H9 (cell line): ENCODE measurements around the gene CDYL. TPM values are rescaled to one million over a fixed set of nuclear protein-coding genes. Genes with fewer than 3 reads are reported as not detected.
A peak's percentile ranks its signal among the peaks of the same experiment; 100 is the strongest.

Experiments
- DNase-seq: peaks from one replicate; pipeline ENCODE4 v3.0.0-alpha.2; 2017
- H2AFZ ChIP-seq: one replicate; pipeline ENCODE4 v1.6.1; 2013; ENCODE audit warnings: mild to moderate bottlenecking, low read length, control low read depth, moderate library complexity
- H2AK5ac ChIP-seq: 2 replicates; pipeline ENCODE4 v1.6.1; 2013; ENCODE audit warnings: low read length, control low read depth, mixed read lengths; ENCODE audit not compliant: insufficient read length
- H2BK120ac ChIP-seq: one replicate; pipeline ENCODE4 v1.6.1; 2013; ENCODE audit warnings: low read depth, mild to moderate bottlenecking, low read length, control low read depth, inconsistent platforms; ENCODE audit not compliant: poor library complexity, severe bottlenecking
- H2BK12ac ChIP-seq: 2 replicates; pipeline ENCODE4 v1.6.1; 2013; ENCODE audit warnings: low read length, control low read depth, mixed read lengths, low read depth; ENCODE audit not compliant: insufficient read length
- H2BK15ac ChIP-seq: 2 replicates; pipeline ENCODE4 v1.6.1; 2013; ENCODE audit warnings: low read depth, low read length, control low read depth
- H2BK20ac ChIP-seq: one replicate; pipeline ENCODE4 v1.6.1; 2013; ENCODE audit warnings: low read depth, mild to moderate bottlenecking, low read length, control low read depth, inconsistent platforms; ENCODE audit not compliant: poor library complexity, severe bottlenecking
- H2BK5ac ChIP-seq: 2 replicates; pipeline ENCODE4 v1.6.1; 2013; ENCODE audit warnings: low read length, control low read depth, mixed read lengths; ENCODE audit not compliant: insufficient read length
- H3K14ac ChIP-seq: 2 replicates; pipeline ENCODE4 v1.6.1; 2013; ENCODE audit warnings: low read length, control low read depth; ENCODE audit not compliant: insufficient read depth
- H3K18ac ChIP-seq: 2 replicates; pipeline ENCODE4 v1.6.1; 2013; ENCODE audit warnings: low read depth, mild to moderate bottlenecking, mixed read lengths, low read length, control low read depth; ENCODE audit not compliant: insufficient read length
- H3K23ac ChIP-seq: 2 replicates; pipeline ENCODE4 v1.6.1; 2013; ENCODE audit warnings: low read length, control low read depth, mixed read lengths, low read depth; ENCODE audit not compliant: insufficient read length
- H3K23me2 ChIP-seq: 2 replicates; pipeline ENCODE4 v1.6.1; 2013; ENCODE audit warnings: low read depth, mild to moderate bottlenecking, mixed read lengths, low read length, control low read depth; ENCODE audit not compliant: insufficient read length, poor library complexity, severe bottlenecking
- H3K27ac ChIP-seq: 2 replicates; pipeline ENCODE4 v1.5.1; 2013; ENCODE audit warnings: low read length, control low read depth, mixed read lengths, low read depth; ENCODE audit not compliant: insufficient read length
- H3K27me3 ChIP-seq: 2 replicates; pipeline ENCODE4 v1.6.1; 2013; ENCODE audit warnings: low read length, control low read depth, inconsistent platforms; ENCODE audit not compliant: insufficient read depth
- H3K4ac ChIP-seq: 2 replicates; pipeline ENCODE4 v1.6.1; 2013; ENCODE audit warnings: low read depth, mild to moderate bottlenecking, control low read depth, inconsistent platforms, low read length, moderate library complexity
- H3K4me1 ChIP-seq: 2 replicates; pipeline ENCODE4 v1.6.1; 2013; ENCODE audit warnings: low read length, control low read depth, inconsistent platforms; ENCODE audit not compliant: insufficient read depth
- H3K4me2 ChIP-seq: 2 replicates; pipeline ENCODE4 v1.6.1; 2013; ENCODE audit warnings: low read length, control low read depth, mixed read lengths; ENCODE audit not compliant: insufficient read length, insufficient read depth
- H3K56ac ChIP-seq: 2 replicates; pipeline ENCODE4 v1.6.1; 2013; ENCODE audit warnings: low read depth, mild to moderate bottlenecking, mixed read lengths, low read length, control low read depth; ENCODE audit not compliant: insufficient read length
- H3K79me1 ChIP-seq: 2 replicates; pipeline ENCODE4 v1.6.1; 2013; ENCODE audit warnings: low read depth, mild to moderate bottlenecking, moderate library complexity, low read length, control low read depth, inconsistent platforms; ENCODE audit not compliant: insufficient read depth, poor library complexity, severe bottlenecking
- H3K79me2 ChIP-seq: 2 replicates; pipeline ENCODE4 v1.6.1; 2013; ENCODE audit warnings: low read length, control low read depth, inconsistent platforms; ENCODE audit not compliant: insufficient read depth
- H3K9ac ChIP-seq: 2 replicates; pipeline ENCODE4 v1.6.1; 2013; ENCODE audit warnings: low read length, control low read depth, mixed read lengths; ENCODE audit not compliant: insufficient read length; ENCODE audit errors: extremely low read depth
- H3K9me3 ChIP-seq: one replicate; pipeline ENCODE4 v1.6.1; 2013; ENCODE audit warnings: low read depth, low read length, inconsistent platforms; ENCODE audit not compliant: control insufficient read depth
- H3T11ph ChIP-seq: one replicate; pipeline ENCODE4 v1.6.1; 2013; ENCODE audit warnings: mild to moderate bottlenecking, low read length, control low read depth, inconsistent platforms
- H4K20me1 ChIP-seq: one replicate; pipeline ENCODE4 v1.6.1; 2013; ENCODE audit not compliant: control insufficient read depth, insufficient read length, insufficient read depth
- H4K5ac ChIP-seq: 2 replicates; pipeline ENCODE4 v1.6.1; 2013; ENCODE audit warnings: low read depth, mild to moderate bottlenecking, mixed read lengths, low read length, control low read depth; ENCODE audit not compliant: insufficient read length
- H4K8ac ChIP-seq: replicated peaks from 2 replicates; pipeline ENCODE4 v1.6.1; 2013; ENCODE audit warnings: low read length, control low read depth, mixed read lengths, low read depth; ENCODE audit not compliant: insufficient read length
- H4K91ac ChIP-seq: 2 replicates; pipeline ENCODE4 v1.6.1; 2013; ENCODE audit warnings: low read depth, mild to moderate bottlenecking, moderate library complexity, mixed read lengths, low read length, control low read depth; ENCODE audit not compliant: insufficient read length
- H3K27ac Mint-ChIP-seq, 3 experiments: 2 replicates in 2 of 3; 3 replicates in 1 of 3; pipeline ENCODE4 v1.8.0; 2020 to 2021; ENCODE audit warnings: mixed read lengths in 3 of 3, mild to moderate bottlenecking in 1 of 3, moderate library complexity in 1 of 3
- H3K27me3 Mint-ChIP-seq: 2 replicates; pipeline ENCODE4 v1.8.0; 2021; ENCODE audit warnings: low read depth, mild to moderate bottlenecking, moderate library complexity, mixed read lengths
- H3K36me3 Mint-ChIP-seq, 3 experiments: 2 replicates in 2 of 3; 3 replicates in 1 of 3; pipeline ENCODE4 v1.8.0; 2020 to 2021; ENCODE audit warnings: low read depth in 3 of 3, mixed read lengths in 3 of 3; ENCODE audit not compliant: insufficient read depth in 1 of 3
- H3K4me1 Mint-ChIP-seq, 2 experiments: 2 replicates each; pipeline ENCODE4 v1.8.0; 2020; ENCODE audit warnings: mixed read lengths in 2 of 2
- H3K4me3 Mint-ChIP-seq, 2 experiments: 2 replicates in 1 of 2; 3 replicates in 1 of 2; pipeline ENCODE4 v1.8.0; 2020 to 2021; ENCODE audit warnings: mild to moderate bottlenecking in 2 of 2, mixed read lengths in 2 of 2, moderate library complexity in 1 of 2
- H3K9me3 Mint-ChIP-seq, 2 experiments: 2 replicates in 1 of 2; 3 replicates in 1 of 2; pipeline ENCODE4 v1.8.0; 2020; ENCODE audit warnings: mild to moderate bottlenecking in 2 of 2, mixed read lengths in 2 of 2, moderate library complexity in 1 of 2
- CTCF ChIP-seq: fragments of 200-600 bp; sonication (generic); conservative IDR thresholded peaks from 3 replicates; pipeline ENCODE4 v1.8.0; 2021; ENCODE audit warnings: antibody characterized with exemption, mild to moderate bottlenecking
- WGBS: extraction: QIAGEN DNeasy Blood & Tissue Kit; methylation state at CpG from one replicate; pipeline ENCODE4 v1.1.7; 2013; ENCODE audit warnings: missing lambda C conversion rate, low lambda C conversion rate, mixed read lengths; ENCODE audit not compliant: insufficient read length; ENCODE audit errors: extremely low coverage; 5-methylcytosine and 5-hydroxymethylcytosine counted together
- total RNA-seq: library from RNA; stranded (reverse); gene quantifications from 2 replicates; pipeline ENCODE4 v1.2.1, GENCODE V29; 2021

Gene CDYL
- total RNA-seq, 1 experiment from 2014 or later, result 95.0 TPM

- Histone ChIP-seq H2BK120ac (no peak overlapping the region), H2AK5ac (no peak overlapping the region), H3K27ac (no peak overlapping the region), H2AFZ (no peak overlapping the region), H2BK15ac (no peak overlapping the region), H3K4me2 (no peak overlapping the region), H2BK5ac (no peak overlapping the region), H3K9me3 (no peaks in the 10 kb centered on the region), H2BK12ac (no peak overlapping the region), H3T11ph (no peak overlapping the region), H3K56ac (no peak overlapping the region), H3K4me1 (no peaks in the 10 kb centered on the region; the same call in 1 of the 2 replicates), H2BK20ac (no peak overlapping the region), H3K14ac (no peak overlapping the region), H3K79me2 (no peaks in the 10 kb centered on the region), H3K23ac (no peak overlapping the region), H3K4ac (no peak overlapping the region), H3K9ac (no peak overlapping the region), H3K18ac (no peak overlapping the region), H4K91ac (no peak overlapping the region), H3K79me1 (no peaks in the 10 kb centered on the region), H4K5ac (no peak overlapping the region), H4K8ac (no peak overlapping the region), H3K23me2 (no peaks in the 10 kb centered on the region), H3K27me3 (no peaks in the 10 kb centered on the region), H4K20me1 (no peaks in the 10 kb centered on the region)
- DNase-seq, result no peak
- TF ChIP-seq CTCF, result no peak
- no CpG with 5 or more reads among the region's 5 CpGs for WGBS
- H3K4me3 Mint-ChIP-seq, result no peak overlapping the region
- H3K27me3 Mint-ChIP-seq, result no peaks in the 10 kb centered on the region
- peaks cover 19 to 43% (median 42%) of the 10 kb centered on the region in 3 experiments; a peak in 6 of 7 replicates for H3K36me3 Mint-ChIP-seq
- H3K27ac Mint-ChIP-seq, result 0 out of 7 replicates have a peak overlapping the region, but pooled peaks of 1 of the 3 experiments have one; percentile 13
- H3K9me3 Mint-ChIP-seq, result no peaks in the 10 kb centered on the region
- H3K4me1 Mint-ChIP-seq, result peaks cover 12 to 19% of the 10 kb centered on the region in 2 experiments
These were observed 180.4 kb downstream of the CDYL start for GRCh38 chr6:4956625-4957024.
